HepG2 (cell line): Measurements from ENCODE around the gene ELOVL5. TPM values are rescaled to one million over a fixed set of nuclear protein-coding genes. Genes with fewer than 3 reads are reported as not detected.

Experiments
- microRNA-seq: library from miRNA; unstranded; fragments of <30 nt; microRNA quantifications from one replicate; pipeline ENCODE4, GENCODE V29; 2020
- polyA plus RNA-seq, 8 experiments: library from polyadenylated mRNA; depleted of rRNA in 3 of 8; stranded (reverse) in 7 of 8; unstranded in 1 of 8; fragments of >200 nt; fragmentation: Illumina TruSeq in 4 of 8; extraction: Trizol in 4 of 8; gene quantifications; 2 replicates each; pipeline versions ENCODE4 v1.2.1 to v1.2.3, GENCODE V29; 2011 to 2016; ENCODE audit warnings: low read depth in 4 of 8, missing spikeins in 1 of 8, mixed read lengths in 1 of 8; ENCODE audit not compliant: insufficient read depth in 1 of 8
- small RNA-seq, 3 experiments: library from RNA; depleted of rRNA; stranded (forward); fragments of <200 nt; gene quantifications; one replicate each; pipeline ENCODE3, GENCODE V24; 2012; ENCODE audit warnings: low read depth in 2 of 3, low replicate concordance in 1 of 3; ENCODE audit not compliant: insufficient read length in 3 of 3, insufficient read depth in 2 of 3
- total RNA-seq, 5 experiments: library from RNA; depleted of rRNA; stranded (reverse); fragments of >200 nt; fragmentation: Illumina TruSeq; extraction: Trizol; gene quantifications; 2 replicates each; pipeline ENCODE4 v1.2.3, GENCODE V29; 2016; ENCODE audit warnings: low read depth in 1 of 5

ELOVL5 gene
- total and polyA plus RNA-seq, 2 of the 13 experiments (the other 11 are each of a cell fraction or from before 2014, with no cell fraction given): 50.1 to 72.4 TPM

Small RNA genes within 50 kb of the gene (microRNA-seq; reads per million reads assigned to microRNA genes)
- not detected for gene MIR5685

Small RNA genes within 50 kb of the gene (small RNA-seq; reads per million reads assigned to genes)
- gene MIR5685 (0 reads per million in 3 experiments), gene RNU1-136P (5.9 to 307 (median 8.4) reads per million in 3 experiments)

Other genes with a start within 250 kb of the ELOVL5 start
- gene GCM1, start 200.1 kb downstream of the ELOVL5 start, total RNA-seq (2016; rRNA removed; fragmentation: Illumina TruSeq; extraction: Trizol): 0.13 and 0.18 TPM in 2 replicates
- 0.03 and 0.04 TPM in 2 replicates for gene GCM1, start 200.1 kb downstream of the ELOVL5 start, polyA plus RNA-seq (2011; rRNA removed)
- gene GCLC, start 196.2 kb upstream of the ELOVL5 start, total RNA-seq (2016; rRNA removed; fragmentation: Illumina TruSeq; extraction: Trizol): 84.6 and 96.9 TPM in 2 replicates
- gene GCLC, start 196.2 kb upstream of the ELOVL5 start, polyA plus RNA-seq (2011; rRNA removed): 21.5 and 35.3 TPM in 2 replicates